LNCAP (cell line): ENCODE measurements around the gene CD164L2.

Experiments used
- CTCF ChIP-seq: fragments of 450-650 bp; IDR thresholded peaks from 2 replicates; pipeline ENCODE4 v1.5.1; 2017; ENCODE audit warnings: mild to moderate bottlenecking

CD164L2 gene

GRCh38 chr1:27359822-27360158 is 23.3 kb downstream of the CD164L2 start:
- no peak for TF ChIP-seq CTCF

- no peak for TF ChIP-seq CTCF
Measured at GRCh38 chr1:27358928-27359313, 24.2 kb downstream of the CD164L2 start.

- TF ChIP-seq CTCF: no peak
Measured at GRCh38 chr1:27358038-27358927, 24.9 kb downstream of the CD164L2 start.

- peak; percentile 90 for TF ChIP-seq CTCF
Measured at GRCh38 chr1:27357281-27358037, 25.7 kb downstream of the CD164L2 start.

- no peak for TF ChIP-seq CTCF
Measured at GRCh38 chr1:27356619-27357280, 26.4 kb downstream of the CD164L2 start.

GRCh38 chr1:27356277-27356618 is 26.9 kb downstream of the CD164L2 start:
- no peak for TF ChIP-seq CTCF

GRCh38 chr1:27355683-27356082 is 27.4 kb downstream of the CD164L2 start:
- no peak for TF ChIP-seq CTCF
